Peyer's patch (tissue), 4 donors: ENCODE measurements around the gene MRPL33. TPM values are rescaled to one million over a fixed set of nuclear protein-coding genes. Genes with fewer than 3 reads are reported as not detected.
"Not testable (repeated sequence)": the region's sequence is repeated elsewhere in the genome, so short reads cannot be mapped to it uniquely, and the experiment has no call there.

ENCODE experiments used
- DNase-seq, 3 donors: peaks; one replicate each; pipeline ENCODE4 v3.0.0-alpha.2; 2017 to 2019
- H3K27ac ChIP-seq, 4 donors: fragments of 200-600 bp; sonication (generic); one replicate each; pipeline ENCODE4 v1.5.1; 2016 to 2019
- H3K27me3 ChIP-seq, 2 donors: fragments of 200-600 bp; sonication (generic); one replicate each; pipeline ENCODE4 v1.5.1; 2019
- H3K36me3 ChIP-seq, 3 donors: fragments of 200-600 bp; sonication (generic); one replicate each; pipeline ENCODE4 v1.5.1; 2016 to 2019
- H3K4me1 ChIP-seq, 4 donors: fragments of 200-600 bp; sonication (generic); one replicate each; pipeline ENCODE4 v1.5.1; 2016 to 2019
- H3K4me3 ChIP-seq, 4 donors: fragments of 200-600 bp; sonication (generic); 1 replicate in 3 of 4; 2 replicates in 1 of 4; pipeline ENCODE4 v1.5.1; 2016 to 2019; ENCODE audit warnings: mild to moderate bottlenecking in 1 of 4
- H3K9me3 ChIP-seq, 4 donors: fragments of 200-600 bp; sonication (generic); one replicate each; pipeline ENCODE4 v1.5.1; 2016 to 2019; ENCODE audit warnings: mild to moderate bottlenecking in 1 of 4
- POLR2A ChIP-seq, 2 donors: fragments of 450-650 bp; IDR thresholded peaks; one replicate each; pipeline ENCODE4 v1.5.1; 2017; ENCODE audit warnings: antibody characterized with exemption in 2 of 2, mild to moderate bottlenecking in 2 of 2, moderate library complexity in 2 of 2
- total RNA-seq, 4 donors: library from RNA; depleted of rRNA; stranded (reverse); fragments of >200 nt; gene quantifications; one replicate each; pipeline ENCODE4 v1.1.0, GENCODE V29; 2016
- TF ChIP-seq, protein P1 (sequence below), 6 experiments: fragments of 450-650 bp in 4 of 6; fragments of 200-600 bp in 2 of 6; sonication (generic) in 1 of 6; IDR thresholded peaks; one replicate each; pipeline ENCODE4 v1.5.1; 2017 to 2019; ENCODE audit warnings: antibody characterized with exemption in 6 of 6, mild to moderate bottlenecking in 3 of 6, moderate library complexity in 1 of 6

The MRPL33 gene
- total RNA-seq, 4 donors from 2014 or later = 25.6 to 67.1 (median 37.8) TPM

DNA sequence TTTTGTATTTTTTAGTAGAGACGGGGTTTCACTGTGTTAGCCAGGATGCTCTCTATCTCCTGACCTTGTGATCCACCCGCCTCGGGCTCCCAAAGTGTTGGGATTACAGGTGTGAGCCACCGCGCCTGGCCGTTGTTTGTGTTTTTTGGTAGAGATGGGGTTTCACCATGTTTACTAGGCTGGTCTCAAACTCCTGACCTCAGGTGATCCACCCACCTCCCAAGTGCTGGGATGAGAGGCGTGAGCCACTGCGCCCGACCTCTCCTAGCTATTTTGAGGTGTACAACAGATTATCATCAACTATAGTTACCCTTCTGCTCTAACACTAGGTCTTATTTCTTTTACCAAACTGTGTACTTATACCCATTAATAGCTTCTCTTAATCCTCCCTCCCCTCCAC, 28.9 kb upstream of the MRPL33 start:
- TF ChIP-seq POLR2A (IDR thresholded peaks at IDR 0.05) = no peak
- TF ChIP-seq, protein P1, sequence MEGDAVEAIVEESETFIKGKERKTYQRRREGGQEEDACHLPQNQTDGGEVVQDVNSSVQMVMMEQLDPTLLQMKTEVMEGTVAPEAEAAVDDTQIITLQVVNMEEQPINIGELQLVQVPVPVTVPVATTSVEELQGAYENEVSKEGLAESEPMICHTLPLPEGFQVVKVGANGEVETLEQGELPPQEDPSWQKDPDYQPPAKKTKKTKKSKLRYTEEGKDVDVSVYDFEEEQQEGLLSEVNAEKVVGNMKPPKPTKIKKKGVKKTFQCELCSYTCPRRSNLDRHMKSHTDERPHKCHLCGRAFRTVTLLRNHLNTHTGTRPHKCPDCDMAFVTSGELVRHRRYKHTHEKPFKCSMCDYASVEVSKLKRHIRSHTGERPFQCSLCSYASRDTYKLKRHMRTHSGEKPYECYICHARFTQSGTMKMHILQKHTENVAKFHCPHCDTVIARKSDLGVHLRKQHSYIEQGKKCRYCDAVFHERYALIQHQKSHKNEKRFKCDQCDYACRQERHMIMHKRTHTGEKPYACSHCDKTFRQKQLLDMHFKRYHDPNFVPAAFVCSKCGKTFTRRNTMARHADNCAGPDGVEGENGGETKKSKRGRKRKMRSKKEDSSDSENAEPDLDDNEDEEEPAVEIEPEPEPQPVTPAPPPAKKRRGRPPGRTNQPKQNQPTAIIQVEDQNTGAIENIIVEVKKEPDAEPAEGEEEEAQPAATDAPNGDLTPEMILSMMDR (IDR thresholded peaks at IDR 0.05) = no peak
- H3K27me3 ChIP-seq = no peaks in the 10 kb centered on the region
- no peak for DNase-seq
- no peaks in the 10 kb centered on the region for H3K36me3 ChIP-seq
- H3K27ac ChIP-seq = no peak overlapping the region
- no peak overlapping the region for H3K4me3 ChIP-seq
- peaks cover 0 to 6% (median 4%) of the 10 kb centered on the region in 4 donors for H3K4me1 ChIP-seq
- no peaks in the 10 kb centered on the region for H3K9me3 ChIP-seq

DNA sequence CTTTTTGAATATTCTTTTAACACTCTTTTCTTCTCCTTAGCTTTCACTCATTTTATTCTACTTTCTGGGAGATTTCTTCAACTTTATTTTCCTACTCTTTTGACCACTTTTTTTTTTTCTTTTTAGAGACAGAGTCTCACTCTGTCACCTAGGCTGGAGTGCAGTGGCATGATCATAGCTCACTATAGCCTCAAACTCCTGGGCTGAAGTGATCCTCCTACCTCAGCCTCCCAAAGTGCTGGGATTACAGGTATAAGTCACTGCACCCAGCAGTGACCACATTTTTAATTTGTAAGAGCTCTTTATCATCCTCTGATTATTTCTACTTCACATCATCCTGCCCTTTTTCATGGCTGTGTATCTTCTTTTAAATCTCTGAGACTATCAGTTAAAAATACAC, 26.0 kb upstream of the MRPL33 start:
- H3K36me3 ChIP-seq, H3K4me3 ChIP-seq, DNase-seq, H3K4me1 ChIP-seq, H3K9me3 ChIP-seq, H3K27ac ChIP-seq, H3K27me3 ChIP-seq: not testable (repeated sequence)

DNA sequence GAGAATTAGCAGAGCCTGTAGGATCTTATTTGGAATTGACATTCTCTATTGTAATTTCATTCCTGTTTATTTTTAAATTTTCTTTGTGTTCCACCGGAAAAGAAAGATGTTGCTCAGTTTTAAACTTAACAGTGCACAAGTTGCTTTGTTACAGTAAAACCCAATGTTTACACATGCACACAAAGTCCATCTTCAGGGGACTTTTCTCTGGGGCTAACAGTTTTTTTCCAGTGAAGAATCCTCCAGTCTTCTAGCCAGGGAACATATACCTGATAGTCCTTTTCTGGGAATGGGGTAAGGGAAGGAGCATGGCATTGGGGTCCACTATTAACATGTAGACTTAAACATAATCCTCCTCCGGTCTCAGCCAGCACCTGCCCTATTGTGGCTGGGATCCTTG, 25.2 kb upstream of the MRPL33 start:
- no peak for TF ChIP-seq POLR2A (IDR thresholded peaks at IDR 0.05)
- TF ChIP-seq, protein P1 (IDR thresholded peaks at IDR 0.05) = no peak
- no peak overlapping the region for H3K27ac ChIP-seq
- no peak for DNase-seq
- no peaks in the 10 kb centered on the region for H3K27me3 ChIP-seq
- no peaks in the 10 kb centered on the region for H3K36me3 ChIP-seq
- no peaks in the 10 kb centered on the region for H3K4me1 ChIP-seq
- H3K4me3 ChIP-seq = no peak overlapping the region
- no peaks in the 10 kb centered on the region for H3K9me3 ChIP-seq

DNA sequence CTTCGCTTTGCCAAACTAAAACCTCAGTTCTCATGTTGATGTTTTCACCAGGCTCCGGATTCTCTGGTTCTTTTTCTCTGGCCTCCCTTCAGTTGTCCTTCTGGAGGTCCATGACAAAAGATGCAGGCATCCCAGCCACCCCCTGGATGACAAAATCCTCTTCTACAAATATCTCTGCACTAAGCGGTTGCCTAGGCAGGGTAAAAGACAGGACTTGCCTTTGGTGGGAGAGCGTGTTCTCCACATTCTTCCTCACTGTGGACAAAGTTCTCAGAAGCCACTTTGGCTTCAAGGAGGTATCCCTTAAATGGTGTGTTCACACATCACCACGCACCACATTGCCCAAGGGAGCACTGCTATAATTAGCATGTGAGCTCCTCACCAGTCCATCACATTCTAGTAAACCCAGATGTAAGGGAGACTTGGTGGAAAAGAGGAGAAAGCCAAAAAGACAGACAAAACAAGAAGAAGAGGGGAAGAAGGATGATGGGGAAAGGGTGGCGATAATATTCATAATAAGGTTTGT, 23.6 kb upstream of the MRPL33 start:
- DNase-seq = no peak
- no peaks in the 10 kb centered on the region for H3K27me3 ChIP-seq
- H3K9me3 ChIP-seq = no peaks in the 10 kb centered on the region
- H3K4me1 ChIP-seq = no peaks in the 10 kb centered on the region
- H3K27ac ChIP-seq = no peak overlapping the region
- H3K36me3 ChIP-seq = no peaks in the 10 kb centered on the region
- TF ChIP-seq POLR2A (IDR thresholded peaks at IDR 0.05) = no peak
- TF ChIP-seq, protein P1 (IDR thresholded peaks at IDR 0.05) = no peak
- H3K4me3 ChIP-seq = no peak overlapping the region

DNA sequence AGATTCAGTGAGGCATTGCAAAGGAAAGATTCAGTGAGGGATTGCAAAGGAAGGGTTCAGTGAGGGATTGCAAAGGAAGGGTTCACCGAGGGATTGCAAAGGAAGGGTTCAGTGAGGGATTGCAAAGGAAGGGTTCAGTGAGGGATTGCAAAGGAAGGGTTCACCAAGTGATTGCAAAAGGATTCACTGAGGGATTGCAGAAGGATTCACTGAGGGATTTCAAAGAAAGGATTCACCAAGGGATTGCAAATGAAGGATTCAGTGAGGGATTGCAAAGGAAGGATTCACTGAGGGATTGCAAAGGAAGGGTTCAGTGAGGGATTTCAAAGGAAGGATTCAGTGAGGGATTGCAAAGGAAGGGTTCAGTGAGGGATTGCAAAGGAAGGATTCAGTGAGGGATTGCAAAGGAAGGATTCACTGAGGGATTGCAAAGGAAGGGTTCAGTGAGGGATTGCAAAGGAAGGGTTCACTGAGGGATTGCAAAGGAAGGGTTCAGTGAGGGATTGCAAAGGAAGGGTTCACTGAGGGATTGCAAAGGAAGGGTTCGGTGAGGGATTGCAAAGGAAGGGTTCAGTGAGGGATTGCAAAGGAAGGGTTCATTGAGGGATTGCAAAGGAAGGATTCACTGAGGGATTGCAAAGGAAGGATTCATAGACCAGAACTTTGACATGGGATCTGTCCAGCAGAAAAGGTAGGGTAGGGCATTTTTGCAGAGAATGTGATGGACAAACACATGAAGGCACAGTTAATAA, 22.5 kb upstream of the MRPL33 start:
- not testable (repeated sequence) for H3K27me3 ChIP-seq, H3K36me3 ChIP-seq, H3K4me1 ChIP-seq, H3K4me3 ChIP-seq, DNase-seq, H3K27ac ChIP-seq, H3K9me3 ChIP-seq

DNA sequence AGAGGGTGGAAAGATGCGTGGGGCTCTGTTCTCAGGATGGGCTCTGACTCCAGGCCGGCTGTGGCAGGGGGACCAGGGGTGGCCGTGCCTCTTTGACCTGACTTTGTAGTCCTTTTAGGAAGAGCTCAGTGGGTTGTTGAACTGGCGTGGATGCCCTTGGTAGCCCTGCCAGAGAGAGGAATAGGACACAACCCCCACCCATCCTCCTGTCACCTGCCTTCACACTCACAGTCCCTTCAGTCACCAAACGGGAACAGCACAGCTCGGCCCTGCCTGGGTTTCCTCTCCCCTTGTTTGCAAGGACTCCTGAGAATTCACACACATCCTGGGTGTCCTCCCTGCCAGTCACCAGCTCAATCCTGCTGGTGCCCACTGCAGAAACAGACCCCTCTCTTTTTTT, 20.1 kb upstream of the MRPL33 start:
- Histone ChIP-seq H3K9me3 (no peaks in the 10 kb centered on the region), H3K4me3 (no peak overlapping the region), H3K27me3 (no peaks in the 10 kb centered on the region), H3K27ac (no peak overlapping the region), H3K36me3 (no peaks in the 10 kb centered on the region), H3K4me1 (no peaks in the 10 kb centered on the region)
- no peak for DNase-seq
- TF ChIP-seq, protein P1 (IDR thresholded peaks at IDR 0.05) = no peak
- no peak for TF ChIP-seq POLR2A (IDR thresholded peaks at IDR 0.05)
